ENCODE results near the gene SPATA3. TPM values are rescaled to one million over a fixed set of nuclear protein-coding genes. Genes with fewer than 3 reads are reported as not detected.

The SPATA3 gene
- polyA plus RNA-seq, 2 donors: not detected

DNA sequence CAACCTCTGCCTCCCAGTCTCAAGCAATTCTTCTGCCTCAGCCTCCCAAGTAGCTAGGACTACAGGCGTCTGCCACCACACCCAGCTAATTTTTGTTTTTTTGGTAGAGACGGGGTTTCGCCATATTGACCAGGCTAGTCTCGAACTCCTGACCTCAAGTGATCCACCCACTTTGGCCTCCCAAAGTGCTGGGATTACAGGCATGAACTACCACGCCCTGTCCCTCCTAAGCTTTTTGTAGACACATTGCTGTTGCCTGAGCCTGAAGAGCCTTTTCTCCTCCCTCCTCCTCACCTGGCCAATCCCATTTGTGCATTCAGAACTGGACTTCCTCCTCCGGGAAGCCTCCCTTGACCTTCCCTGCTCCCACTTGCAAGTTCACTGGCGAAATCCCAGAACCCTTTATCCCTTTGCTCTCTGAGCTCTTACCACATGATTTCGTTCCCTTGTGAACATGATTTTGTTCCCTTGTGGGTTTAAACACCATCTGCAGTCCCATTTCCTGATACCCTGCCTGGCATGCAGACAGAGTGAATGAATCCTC is 44.0 kb downstream of the SPATA3 start:
- Histone ChIP-seq H3K4me1 (ENCODE audit: control insufficient read depth in 2 of 2, insufficient read depth in 2 of 2, low read length in 1 of 2) (peaks cover 0 to 4% of the 10 kb centered on the region in 2 donors), H3K4me3 (ENCODE audit: low read depth in 1 of 2, low read length in 2 of 2) (no peak overlapping the region), H3K27me3 (ENCODE audit: control insufficient read depth in 1 of 2, insufficient read depth in 2 of 2, low read length in 2 of 2) (peaks cover 0 to 17% of the 10 kb centered on the region in 2 donors), H3K27ac (ENCODE audit: low read depth in 2 of 2, low read length in 1 of 2) (no peak overlapping the region), H3K9me3 (ENCODE audit: control insufficient read depth in 2 of 2, insufficient read depth in 1 of 2, low read depth in 1 of 2, low read length in 1 of 2) (peaks cover 3 to 4% of the 10 kb centered on the region in 2 donors), H3K36me3 (ENCODE audit: control insufficient read depth in 2 of 2, insufficient read depth in 2 of 2, low read length in 1 of 2) (no peaks in the 10 kb centered on the region)
- WGBS, 2 donors: 65 to 78% methylated on average over 8 of the region's 8 CpGs

- H3K36me3 ChIP-seq (ENCODE audit: control insufficient read depth in 2 of 2, insufficient read depth in 2 of 2, low read length in 1 of 2): no peaks in the 10 kb centered on the region
- 69 to 74% methylated on average over 8 of the region's 8 CpGs for WGBS, 2 donors
- H3K4me1 ChIP-seq (ENCODE audit: control insufficient read depth in 2 of 2, insufficient read depth in 2 of 2, low read length in 1 of 2): peaks cover 0 to 4% of the 10 kb centered on the region in 2 donors
- H3K27me3 ChIP-seq (ENCODE audit: control insufficient read depth in 1 of 2, insufficient read depth in 2 of 2, low read length in 2 of 2): peaks cover 0 to 14% of the 10 kb centered on the region in 2 donors
- no peak overlapping the region for H3K4me3 ChIP-seq (ENCODE audit: low read depth in 1 of 2, low read length in 2 of 2)
- H3K27ac ChIP-seq (ENCODE audit: low read depth in 2 of 2, low read length in 1 of 2): no peak overlapping the region
- peaks cover under 1 to 3% of the 10 kb centered on the region in 2 donors for H3K9me3 ChIP-seq (ENCODE audit: control insufficient read depth in 2 of 2, insufficient read depth in 1 of 2, low read depth in 1 of 2, low read length in 1 of 2)
Observed at GRCh38 chr2:231041061-231041689, 45.3 kb downstream of the SPATA3 start.

- Histone ChIP-seq H3K27me3 (ENCODE audit: control insufficient read depth in 1 of 2, insufficient read depth in 2 of 2, low read length in 2 of 2) (no peaks in the 10 kb centered on the region), H3K4me1 (ENCODE audit: control insufficient read depth in 2 of 2, insufficient read depth in 2 of 2, low read length in 1 of 2) (no peaks in the 10 kb centered on the region), H3K36me3 (ENCODE audit: control insufficient read depth in 2 of 2, insufficient read depth in 2 of 2, low read length in 1 of 2) (no peaks in the 10 kb centered on the region), H3K4me3 (ENCODE audit: low read depth in 1 of 2, low read length in 2 of 2) (no peak overlapping the region), H3K27ac (ENCODE audit: low read depth in 2 of 2, low read length in 1 of 2) (no peak overlapping the region), H3K9me3 (ENCODE audit: control insufficient read depth in 2 of 2, insufficient read depth in 1 of 2, low read depth in 1 of 2, low read length in 1 of 2) (peaks cover 0 to 3% of the 10 kb centered on the region in 2 donors)
- WGBS, 2 donors: 92% methylated on average over 4 of the region's 4 CpGs
Observed at GRCh38 chr2:231043796-231044195, 47.9 kb downstream of the SPATA3 start.

- no peak overlapping the region for H3K27ac ChIP-seq (ENCODE audit: low read depth in 2 of 2, low read length in 1 of 2)
- H3K4me3 ChIP-seq (ENCODE audit: low read depth in 1 of 2, low read length in 2 of 2): no peak overlapping the region
- 83 to 88% methylated on average over 5 of the region's 5 CpGs for WGBS, 2 donors
- no peaks in the 10 kb centered on the region for H3K27me3 ChIP-seq (ENCODE audit: control insufficient read depth in 1 of 2, insufficient read depth in 2 of 2, low read length in 2 of 2)
- no peaks in the 10 kb centered on the region for H3K4me1 ChIP-seq (ENCODE audit: control insufficient read depth in 2 of 2, insufficient read depth in 2 of 2, low read length in 1 of 2)
- no peaks in the 10 kb centered on the region for H3K36me3 ChIP-seq (ENCODE audit: control insufficient read depth in 2 of 2, insufficient read depth in 2 of 2, low read length in 1 of 2)
- H3K9me3 ChIP-seq (ENCODE audit: control insufficient read depth in 2 of 2, insufficient read depth in 1 of 2, low read depth in 1 of 2, low read length in 1 of 2): no peaks in the 10 kb centered on the region
Observed at GRCh38 chr2:231046916-231047273, 51.0 kb downstream of the SPATA3 start.

DNA sequence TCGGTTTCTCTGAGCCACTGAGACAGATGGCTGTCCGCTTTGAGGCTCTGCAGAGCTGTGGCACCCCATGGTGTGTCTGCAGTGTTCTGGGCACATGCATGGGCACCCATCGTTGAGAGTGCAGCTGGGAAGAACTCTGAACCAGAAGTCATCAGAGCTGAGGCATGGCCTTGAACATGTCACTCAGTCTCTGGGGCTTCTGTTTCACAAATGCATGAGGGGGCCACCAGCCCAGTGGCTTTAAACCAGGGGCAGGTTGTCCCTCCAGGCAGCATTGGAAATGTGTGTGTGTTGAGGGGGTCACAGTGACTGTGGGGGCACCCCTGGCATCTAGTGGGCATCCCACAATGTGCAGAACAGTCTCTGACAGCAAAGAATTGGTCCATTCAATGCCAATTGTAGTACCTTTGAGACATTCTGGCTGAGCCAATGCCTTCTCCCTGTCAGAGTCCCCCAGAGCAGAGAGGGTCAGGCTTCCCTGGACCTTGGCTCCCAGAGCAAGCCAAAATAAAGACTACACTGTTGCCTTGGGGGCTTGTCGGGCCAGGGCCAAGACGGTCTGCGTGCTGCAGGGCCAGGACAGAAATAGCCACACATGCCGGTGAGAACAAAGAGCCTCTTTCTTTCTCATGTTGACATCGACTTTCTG is 51.5 kb downstream of the SPATA3 start:
- 65 to 71% methylated on average over 8 of the region's 8 CpGs for WGBS, 2 donors

DNA sequence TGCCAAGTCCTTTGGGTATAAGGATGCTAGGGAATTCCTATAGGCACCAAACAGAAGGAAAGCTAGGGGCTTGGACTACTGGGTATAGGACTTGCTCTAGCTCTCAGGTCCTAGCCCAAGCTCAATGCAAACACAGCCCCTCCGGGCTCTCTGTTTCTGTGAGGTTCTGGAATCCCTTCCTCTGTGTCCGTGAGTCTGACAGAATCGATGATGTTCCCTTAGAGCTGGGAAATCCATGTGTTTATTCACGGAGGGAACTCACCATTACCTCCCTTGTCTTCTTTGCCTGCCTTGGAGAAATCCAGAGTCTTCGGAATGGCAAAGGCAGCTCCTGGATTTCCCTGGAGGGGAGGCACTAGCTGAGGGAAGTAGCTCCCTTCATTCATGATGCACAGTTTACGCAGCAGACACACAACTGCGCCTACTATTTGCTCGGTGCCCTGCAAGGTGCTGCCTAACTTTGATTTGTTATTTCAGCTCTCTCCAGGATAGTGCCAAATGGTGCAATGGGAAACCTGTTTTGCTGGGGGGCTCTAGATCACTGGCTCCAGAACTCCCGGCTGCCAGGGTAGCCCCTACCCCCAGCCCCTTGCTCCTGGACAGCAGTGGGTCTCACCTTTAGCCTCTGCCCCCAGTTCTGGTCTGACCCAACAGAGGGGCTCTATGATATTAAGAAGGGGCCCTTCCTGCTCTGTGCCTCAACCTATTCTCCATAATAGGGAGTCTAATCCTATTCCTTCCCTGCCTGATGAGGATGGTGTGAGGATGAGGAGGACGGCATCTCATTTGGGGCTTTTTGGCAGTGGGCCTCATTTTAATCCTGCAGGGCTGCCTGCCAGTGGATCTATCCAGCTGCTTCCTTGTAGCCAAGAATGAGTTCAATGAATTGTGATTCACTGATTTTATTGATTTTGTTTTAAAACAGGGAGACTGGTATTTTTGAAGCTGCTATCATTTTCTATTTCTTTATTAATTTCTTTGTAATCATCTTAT is 52.3 kb downstream of the SPATA3 start:
- Histone ChIP-seq H3K36me3 (ENCODE audit: control insufficient read depth in 2 of 2, insufficient read depth in 2 of 2, low read length in 1 of 2) (no peaks in the 10 kb centered on the region), H3K4me1 (ENCODE audit: control insufficient read depth in 2 of 2, insufficient read depth in 2 of 2, low read length in 1 of 2) (peaks cover 4% of the 10 kb centered on the region in 2 donors), H3K27me3 (ENCODE audit: control insufficient read depth in 1 of 2, insufficient read depth in 2 of 2, low read length in 2 of 2) (no peaks in the 10 kb centered on the region), H3K9me3 (ENCODE audit: control insufficient read depth in 2 of 2, insufficient read depth in 1 of 2, low read depth in 1 of 2, low read length in 1 of 2) (no peaks in the 10 kb centered on the region), H3K27ac (ENCODE audit: low read depth in 2 of 2, low read length in 1 of 2) (no peak overlapping the region), H3K4me3 (ENCODE audit: low read depth in 1 of 2, low read length in 2 of 2) (no peak overlapping the region)
- WGBS, 2 donors: 66 to 71% methylated on average over 10 of the region's 10 CpGs

More for the DNA sequence above, 51.5 kb downstream of the SPATA3 start:
- Histone ChIP-seq H3K36me3 (ENCODE audit: control insufficient read depth in 2 of 2, insufficient read depth in 2 of 2, low read length in 1 of 2) (no peaks in the 10 kb centered on the region), H3K4me1 (ENCODE audit: control insufficient read depth in 2 of 2, insufficient read depth in 2 of 2, low read length in 1 of 2) (peaks cover 3 to 4% of the 10 kb centered on the region in 2 donors), H3K27ac (ENCODE audit: low read depth in 2 of 2, low read length in 1 of 2) (no peak overlapping the region), H3K27me3 (ENCODE audit: control insufficient read depth in 1 of 2, insufficient read depth in 2 of 2, low read length in 2 of 2) (no peaks in the 10 kb centered on the region), H3K9me3 (ENCODE audit: control insufficient read depth in 2 of 2, insufficient read depth in 1 of 2, low read depth in 1 of 2, low read length in 1 of 2) (no peaks in the 10 kb centered on the region), H3K4me3 (ENCODE audit: low read depth in 1 of 2, low read length in 2 of 2) (no peak overlapping the region)

GRCh38 chr2:231049286-231050017 is 53.5 kb downstream of the SPATA3 start:
- Histone ChIP-seq H3K36me3 (ENCODE audit: control insufficient read depth in 2 of 2, insufficient read depth in 2 of 2, low read length in 1 of 2) (no peaks in the 10 kb centered on the region), H3K4me3 (ENCODE audit: low read depth in 1 of 2, low read length in 2 of 2) (no peak overlapping the region), H3K9me3 (ENCODE audit: control insufficient read depth in 2 of 2, insufficient read depth in 1 of 2, low read depth in 1 of 2, low read length in 1 of 2) (no peaks in the 10 kb centered on the region), H3K4me1 (ENCODE audit: control insufficient read depth in 2 of 2, insufficient read depth in 2 of 2, low read length in 1 of 2) (peaks cover 4% of the 10 kb centered on the region in 2 donors), H3K27ac (ENCODE audit: low read depth in 2 of 2, low read length in 1 of 2) (no peak overlapping the region), H3K27me3 (ENCODE audit: control insufficient read depth in 1 of 2, insufficient read depth in 2 of 2, low read length in 2 of 2) (no peaks in the 10 kb centered on the region)
- 80 to 86% methylated on average over 12 of the region's 12 CpGs for WGBS, 2 donors

DNA sequence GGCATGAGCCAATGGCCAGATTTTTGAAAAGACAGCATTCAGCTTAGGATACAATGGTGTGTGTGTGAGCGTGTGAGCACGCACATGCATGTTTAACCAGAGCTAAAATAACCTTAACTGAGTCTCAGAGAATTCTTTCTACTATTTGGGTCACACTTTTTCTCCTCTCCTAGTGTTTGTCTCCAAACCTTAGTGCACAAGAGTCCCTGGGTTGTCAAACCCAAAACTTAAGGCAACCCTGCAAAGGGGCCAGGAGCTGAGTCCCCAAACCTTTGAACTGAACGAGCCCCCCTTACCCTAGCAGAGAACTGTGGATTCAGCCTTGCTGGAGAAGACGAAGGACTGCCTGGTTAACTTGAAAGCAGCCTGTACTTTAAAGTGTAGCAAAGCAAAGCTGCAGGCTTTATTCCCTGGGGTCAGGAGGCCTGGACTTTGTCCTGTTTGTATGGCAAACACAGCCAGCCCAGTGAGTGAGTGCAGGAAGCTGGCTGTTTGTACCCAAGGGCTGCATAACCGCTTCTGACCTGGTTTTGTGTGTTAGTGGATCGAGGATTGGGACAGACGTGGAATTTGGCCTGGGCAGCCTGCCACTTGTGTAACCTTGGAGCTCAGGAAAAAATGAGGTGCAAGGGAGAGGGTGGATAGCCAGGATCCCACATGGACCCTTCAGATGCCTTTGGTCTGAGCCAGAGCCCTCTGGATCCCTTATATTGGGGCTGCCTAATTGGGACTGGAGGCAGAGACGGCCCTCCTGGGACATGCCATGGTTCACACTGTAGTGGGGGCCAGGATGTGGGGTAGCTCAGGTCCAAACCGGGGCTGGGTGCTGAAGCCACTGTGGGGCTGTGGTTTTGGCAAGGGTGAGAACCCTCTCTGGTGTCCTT is 54.3 kb downstream of the SPATA3 start:
- Histone ChIP-seq H3K27ac (ENCODE audit: low read depth in 2 of 2, low read length in 1 of 2) (no peak overlapping the region), H3K9me3 (ENCODE audit: control insufficient read depth in 2 of 2, insufficient read depth in 1 of 2, low read depth in 1 of 2, low read length in 1 of 2) (no peaks in the 10 kb centered on the region), H3K4me1 (ENCODE audit: control insufficient read depth in 2 of 2, insufficient read depth in 2 of 2, low read length in 1 of 2) (peaks cover 4% of the 10 kb centered on the region in 2 donors), H3K27me3 (ENCODE audit: control insufficient read depth in 1 of 2, insufficient read depth in 2 of 2, low read length in 2 of 2) (no peaks in the 10 kb centered on the region), H3K36me3 (ENCODE audit: control insufficient read depth in 2 of 2, insufficient read depth in 2 of 2, low read length in 1 of 2) (no peaks in the 10 kb centered on the region), H3K4me3 (ENCODE audit: low read depth in 1 of 2, low read length in 2 of 2) (no peak overlapping the region)
- 59 to 70% methylated on average over 9 of the region's 9 CpGs for WGBS, 2 donors

All from esophagus (tissue), 2 donors.